Activated naive CD8-positive, alpha-beta T cell treated with anti-CD3 and anti-CD28 coated beads for 36 hours (primary cell): ENCODE results near the gene CREG1. TPM values are rescaled to one million over a fixed set of nuclear protein-coding genes. Genes with fewer than 3 reads are reported as not detected.

ENCODE experiments used
- DNase-seq: peaks from one replicate; pipeline ENCODE4 v3.0.0; 2021
- H3K27ac Mint-ChIP-seq: one replicate; pipeline ENCODE4 v1.8.0; 2022; ENCODE audit warnings: mild to moderate bottlenecking, moderate library complexity, mixed read lengths
- H3K27me3 Mint-ChIP-seq: one replicate; pipeline ENCODE4 v1.8.0; 2022; ENCODE audit warnings: mild to moderate bottlenecking, mixed read lengths
- H3K36me3 Mint-ChIP-seq: one replicate; pipeline ENCODE4 v1.8.0; 2021; ENCODE audit warnings: mild to moderate bottlenecking, mixed read lengths
- H3K4me1 Mint-ChIP-seq: one replicate; pipeline ENCODE4 v1.8.0; 2021; ENCODE audit warnings: mixed read lengths
- H3K4me3 Mint-ChIP-seq: one replicate; pipeline ENCODE4 v1.8.0; 2022; ENCODE audit warnings: mild to moderate bottlenecking, moderate library complexity, mixed read lengths
- H3K9me3 Mint-ChIP-seq: one replicate; pipeline ENCODE4 v1.8.0; 2022; ENCODE audit warnings: mixed read lengths
- total RNA-seq, 2 experiments: library from RNA; stranded (reverse); gene quantifications; one replicate each; pipeline ENCODE4 v1.2.3, GENCODE V29; 2021

The CREG1 gene
- total RNA-seq, 2 experiments from 2014 or later: 11.2 to 11.3 TPM

- Mint-ChIP-seq H3K27me3 (no peaks in the 10 kb centered on the region), H3K36me3 (peaks cover 2% of the 10 kb centered on the region), H3K4me1 (peaks cover 3% of the 10 kb centered on the region), H3K9me3 (peaks cover 5% of the 10 kb centered on the region), H3K4me3 (no peak overlapping the region), H3K27ac (no peak overlapping the region)
- DNase-seq: no peak
Measured at GRCh38 chr1:167528057-167528728, 25.4 kb downstream of the CREG1 start.

GRCh38 chr1:167526667-167527383 is 26.7 kb downstream of the CREG1 start:
- Mint-ChIP-seq H3K36me3 (peaks cover 2% of the 10 kb centered on the region), H3K27ac (no peak overlapping the region), H3K27me3 (no peaks in the 10 kb centered on the region), H3K4me1 (peaks cover 3% of the 10 kb centered on the region), H3K4me3 (no peak overlapping the region), H3K9me3 (peaks cover 5% of the 10 kb centered on the region)
- no peak for DNase-seq

GRCh38 chr1:167524651-167525050 is 28.9 kb downstream of the CREG1 start:
- Mint-ChIP-seq H3K4me1 (peaks cover 3% of the 10 kb centered on the region), H3K4me3 (no peak overlapping the region), H3K36me3 (peaks cover 2% of the 10 kb centered on the region), H3K27ac (no peak overlapping the region), H3K9me3 (peaks cover 5% of the 10 kb centered on the region), H3K27me3 (no peaks in the 10 kb centered on the region)
- DNase-seq: no peak

- no peak for DNase-seq
- Mint-ChIP-seq H3K36me3 (peaks cover 13% of the 10 kb centered on the region), H3K27ac (no peak overlapping the region), H3K4me1 (peaks cover 7% of the 10 kb centered on the region), H3K27me3 (no peaks in the 10 kb centered on the region), H3K9me3 (peaks cover 5% of the 10 kb centered on the region), H3K4me3 (no peak overlapping the region)
Measured at GRCh38 chr1:167522246-167522645, 31.3 kb downstream of the CREG1 start.

- no peak for DNase-seq
- Mint-ChIP-seq H3K27me3 (no peaks in the 10 kb centered on the region), H3K27ac (no peak overlapping the region), H3K9me3 (peaks cover 5% of the 10 kb centered on the region), H3K4me1 (peaks cover 9% of the 10 kb centered on the region), H3K36me3 (peaks cover 28% of the 10 kb centered on the region), H3K4me3 (no peak overlapping the region)
Measured at GRCh38 chr1:167520711-167521206, 32.8 kb downstream of the CREG1 start.

GRCh38 chr1:167518331-167518700 is 35.2 kb downstream of the CREG1 start, which contains the start of gene CD247:
Gene CD247, minus strand, starts transcription at chr1:167518529. Its CDS starts 64 bp downstream, at chr1:167518465.
- Mint-ChIP-seq H3K9me3 (no peaks in the 10 kb centered on the region), H3K4me3 (peak within 1 kb of the TSS; percentile 93), H3K36me3 (peaks cover 47% of the 10 kb centered on the region), H3K27ac (peak within 1 kb of the TSS; percentile 99), H3K27me3 (no peaks in the 10 kb centered on the region), H3K4me1 (peaks cover 20% of the 10 kb centered on the region)
- DNase-seq: peak; percentile 72

GRCh38 chr1:167517535-167518330 is 35.8 kb downstream of the CREG1 start:
- H3K27ac Mint-ChIP-seq: peak overlapping the region; percentile 99
- peak overlapping the region; percentile 93 for H3K4me3 Mint-ChIP-seq
- H3K36me3 Mint-ChIP-seq: peaks cover 47% of the 10 kb centered on the region
- DNase-seq: peak; percentile 94
- peaks cover 24% of the 10 kb centered on the region for H3K4me1 Mint-ChIP-seq
- no peaks in the 10 kb centered on the region for H3K27me3 Mint-ChIP-seq
- H3K9me3 Mint-ChIP-seq: no peaks in the 10 kb centered on the region

GRCh38 chr1:167516404-167517388 is 36.9 kb downstream of the CREG1 start:
- H3K27me3 Mint-ChIP-seq: no peaks in the 10 kb centered on the region
- peak; percentile 48 for DNase-seq
- H3K36me3 Mint-ChIP-seq: peaks cover 58% of the 10 kb centered on the region
- H3K4me3 Mint-ChIP-seq: peak overlapping the region; percentile 93
- H3K9me3 Mint-ChIP-seq: no peaks in the 10 kb centered on the region
- peaks cover 34% of the 10 kb centered on the region for H3K4me1 Mint-ChIP-seq
- peak overlapping the region; percentile 99 for H3K27ac Mint-ChIP-seq

GRCh38 chr1:167515893-167516321 is 37.7 kb downstream of the CREG1 start:
- H3K4me1 Mint-ChIP-seq: peaks cover 39% of the 10 kb centered on the region
- H3K4me3 Mint-ChIP-seq: peak overlapping the region; percentile 93
- H3K9me3 Mint-ChIP-seq: no peaks in the 10 kb centered on the region
- peaks cover 63% of the 10 kb centered on the region for H3K36me3 Mint-ChIP-seq
- no peak for DNase-seq
- no peaks in the 10 kb centered on the region for H3K27me3 Mint-ChIP-seq
- peak overlapping the region; percentile 99 for H3K27ac Mint-ChIP-seq

GRCh38 chr1:167515461-167515860 is 38.1 kb downstream of the CREG1 start:
- Mint-ChIP-seq H3K27me3 (no peaks in the 10 kb centered on the region), H3K9me3 (no peaks in the 10 kb centered on the region), H3K4me1 (peaks cover 44% of the 10 kb centered on the region), H3K36me3 (peaks cover 66% of the 10 kb centered on the region), H3K4me3 (peak overlapping the region; percentile 93), H3K27ac (peak overlapping the region; percentile 99)
- no peak for DNase-seq

- no peaks in the 10 kb centered on the region for H3K9me3 Mint-ChIP-seq
- no peak for DNase-seq
Measured at GRCh38 chr1:167514288-167514687, 39.3 kb downstream of the CREG1 start.

GRCh38 chr1:167512046-167512654 is 41.4 kb downstream of the CREG1 start:
- Mint-ChIP-seq H3K4me1 (peaks cover 63% of the 10 kb centered on the region), H3K4me3 (peak overlapping the region; percentile 76), H3K27me3 (no peaks in the 10 kb centered on the region), H3K27ac (peak overlapping the region; percentile 79), H3K9me3 (peaks cover 1% of the 10 kb centered on the region), H3K36me3 (peaks cover 85% of the 10 kb centered on the region)
- no peak for DNase-seq

More at GRCh38 chr1:167514288-167514687, 39.3 kb downstream of the CREG1 start:
- H3K36me3 Mint-ChIP-seq: peaks cover 76% of the 10 kb centered on the region
- H3K4me1 Mint-ChIP-seq: peaks cover 56% of the 10 kb centered on the region
- H3K27ac Mint-ChIP-seq: peak overlapping the region; percentile 99
- no peaks in the 10 kb centered on the region for H3K27me3 Mint-ChIP-seq
- peak overlapping the region; percentile 93 for H3K4me3 Mint-ChIP-seq

GRCh38 chr1:167511374-167511986 is 42.1 kb downstream of the CREG1 start:
- no peak for DNase-seq
- Mint-ChIP-seq H3K27ac (peak overlapping the region; percentile 79), H3K4me1 (peaks cover 70% of the 10 kb centered on the region), H3K4me3 (peak overlapping the region; percentile 76), H3K36me3 (peaks cover 84% of the 10 kb centered on the region), H3K27me3 (no peaks in the 10 kb centered on the region), H3K9me3 (peaks cover 1% of the 10 kb centered on the region)
